HG02642 (cell line): ENCODE data around the gene AXIN1.
"Not testable (repeated sequence)": the region's sequence is repeated elsewhere in the genome, so short reads cannot be mapped to it uniquely, and the experiment has no call there.

Source experiments
- ATAC-seq: cut with Tn5 transposase; IDR thresholded peaks from one replicate; pipeline ENCODE4 v1.9.1; 2021; ENCODE audit warnings: mild to moderate bottlenecking; ENCODE audit not compliant: unreplicated experiment, poor library complexity

AXIN1 gene, protein sequence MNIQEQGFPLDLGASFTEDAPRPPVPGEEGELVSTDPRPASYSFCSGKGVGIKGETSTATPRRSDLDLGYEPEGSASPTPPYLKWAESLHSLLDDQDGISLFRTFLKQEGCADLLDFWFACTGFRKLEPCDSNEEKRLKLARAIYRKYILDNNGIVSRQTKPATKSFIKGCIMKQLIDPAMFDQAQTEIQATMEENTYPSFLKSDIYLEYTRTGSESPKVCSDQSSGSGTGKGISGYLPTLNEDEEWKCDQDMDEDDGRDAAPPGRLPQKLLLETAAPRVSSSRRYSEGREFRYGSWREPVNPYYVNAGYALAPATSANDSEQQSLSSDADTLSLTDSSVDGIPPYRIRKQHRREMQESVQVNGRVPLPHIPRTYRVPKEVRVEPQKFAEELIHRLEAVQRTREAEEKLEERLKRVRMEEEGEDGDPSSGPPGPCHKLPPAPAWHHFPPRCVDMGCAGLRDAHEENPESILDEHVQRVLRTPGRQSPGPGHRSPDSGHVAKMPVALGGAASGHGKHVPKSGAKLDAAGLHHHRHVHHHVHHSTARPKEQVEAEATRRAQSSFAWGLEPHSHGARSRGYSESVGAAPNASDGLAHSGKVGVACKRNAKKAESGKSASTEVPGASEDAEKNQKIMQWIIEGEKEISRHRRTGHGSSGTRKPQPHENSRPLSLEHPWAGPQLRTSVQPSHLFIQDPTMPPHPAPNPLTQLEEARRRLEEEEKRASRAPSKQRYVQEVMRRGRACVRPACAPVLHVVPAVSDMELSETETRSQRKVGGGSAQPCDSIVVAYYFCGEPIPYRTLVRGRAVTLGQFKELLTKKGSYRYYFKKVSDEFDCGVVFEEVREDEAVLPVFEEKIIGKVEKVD

DNA sequence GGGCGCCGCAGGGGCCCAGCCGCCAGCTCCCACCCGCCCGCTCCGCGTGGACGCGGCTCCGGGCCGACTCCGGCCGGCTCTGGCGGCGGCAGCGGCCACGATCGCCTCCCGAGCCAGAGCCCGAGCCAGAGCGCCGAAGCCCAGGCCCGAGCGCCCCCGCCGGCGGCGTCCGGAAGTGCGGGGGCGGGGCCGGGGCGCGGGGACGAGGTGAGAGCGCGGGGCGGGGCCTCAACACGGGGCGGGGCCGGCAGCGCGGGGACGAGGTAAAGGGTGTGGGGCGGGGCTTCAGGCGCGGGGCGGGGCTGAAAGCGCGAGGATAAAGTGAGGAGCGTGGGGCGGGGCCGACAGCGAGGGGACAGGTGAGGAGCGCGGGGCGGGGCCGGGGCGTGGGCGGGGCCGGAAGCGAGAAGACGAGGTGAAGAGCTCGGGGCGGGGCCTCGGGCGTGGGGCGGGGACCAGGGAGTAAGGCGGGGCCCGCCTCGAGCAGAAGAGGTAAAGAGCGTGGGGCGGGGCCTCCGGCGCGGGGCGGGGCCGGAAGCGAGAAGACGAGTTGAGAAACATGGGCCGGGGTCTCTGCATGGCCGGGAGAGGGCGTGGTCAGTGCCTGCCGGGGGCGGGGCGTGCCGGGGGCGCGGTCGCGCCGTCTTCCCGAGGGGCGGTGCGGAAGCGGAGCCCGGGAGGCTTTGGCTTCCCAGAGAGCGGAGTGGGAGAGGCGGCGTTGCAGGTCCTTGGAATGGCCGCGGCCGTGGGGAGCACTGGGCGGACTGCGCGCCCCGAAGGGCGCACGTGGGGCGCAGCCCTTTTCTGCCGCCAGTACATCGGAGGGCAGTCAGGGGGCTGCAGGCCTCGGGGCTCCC, at the start of gene AXIN1:
AXIN1 (minus strand) TSS at position 177 of the 857 bp plus-strand sequence. CDS start 5,698 bp downstream, outside the sequence.
- peak; percentile 65 for ATAC-seq

DNA sequence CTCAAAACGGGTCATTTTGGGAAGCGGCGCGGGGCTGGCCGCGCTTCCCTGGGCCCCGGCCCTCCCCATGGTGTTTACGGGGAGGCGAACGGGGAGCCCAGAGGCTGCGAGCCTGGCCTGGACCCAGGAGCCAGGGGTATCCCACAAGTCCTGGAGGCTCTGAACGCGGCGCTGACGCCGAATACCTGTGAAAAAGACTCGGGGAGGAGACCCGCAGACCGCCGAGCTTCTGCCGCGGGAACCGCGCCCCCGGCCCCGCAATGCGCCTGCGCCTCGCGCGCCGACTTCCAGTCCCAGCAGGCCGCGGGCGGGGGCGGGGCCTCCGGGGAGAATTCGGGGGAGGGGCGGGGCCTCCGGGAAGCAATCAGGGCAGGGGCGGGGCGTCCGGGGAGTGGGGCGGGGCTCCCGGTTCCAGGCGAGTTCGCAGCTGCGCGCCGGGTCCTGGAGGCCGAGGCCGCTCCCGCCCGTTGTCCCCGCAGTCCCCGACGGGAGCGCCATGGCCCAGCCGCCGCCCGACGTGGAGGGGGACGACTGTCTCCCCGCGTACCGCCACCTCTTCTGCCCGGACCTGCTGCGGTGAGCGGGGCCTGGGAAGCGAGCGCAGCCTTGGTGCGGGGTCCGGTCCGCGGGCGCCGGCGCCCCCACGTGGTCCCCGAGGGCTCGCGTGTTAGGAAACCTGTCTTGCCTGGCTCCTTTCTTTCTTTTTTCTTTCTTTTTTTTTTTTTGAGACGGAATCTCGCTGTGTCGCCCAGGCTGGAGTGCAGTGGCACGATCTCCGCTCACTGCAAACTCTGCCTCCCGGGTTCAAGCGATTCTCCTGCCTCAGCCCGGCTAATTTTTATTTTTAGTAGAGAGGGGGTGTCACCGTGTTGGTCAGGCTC, 49.2 kb upstream of the AXIN1 start, which contains the start of gene DECR2:
DECR2 (plus strand) TSS at position 418 of the 881 bp plus-strand sequence; CDS start at position 497, 79 bp downstream.
- peak; percentile 55 for ATAC-seq

DNA sequence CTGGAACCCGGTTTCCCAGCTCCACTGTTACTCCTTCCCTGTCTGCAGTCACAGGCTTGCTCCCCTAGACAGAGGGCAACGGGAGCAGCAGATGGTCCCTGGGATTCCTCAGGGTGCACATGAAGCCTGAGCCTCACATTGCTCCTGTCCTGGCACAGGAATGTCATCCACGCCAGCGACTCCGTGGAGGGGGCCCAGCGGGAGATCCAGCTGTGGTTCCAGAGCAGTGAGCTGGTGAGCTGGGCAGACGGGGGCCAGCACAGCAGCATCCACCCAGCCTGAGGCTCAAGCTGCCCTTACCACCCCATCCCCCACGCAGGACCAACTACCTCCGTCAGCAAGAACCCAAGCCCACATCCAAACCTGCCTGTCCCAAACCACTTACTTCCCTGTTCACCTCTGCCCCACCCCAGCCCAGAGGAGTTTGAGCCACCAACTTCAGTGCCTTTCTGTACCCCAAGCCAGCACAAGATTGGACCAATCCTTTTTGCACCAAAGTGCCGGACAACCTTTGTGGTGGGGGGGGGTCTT, 47.6 kb upstream of the AXIN1 start:
- no peak for ATAC-seq

DNA sequence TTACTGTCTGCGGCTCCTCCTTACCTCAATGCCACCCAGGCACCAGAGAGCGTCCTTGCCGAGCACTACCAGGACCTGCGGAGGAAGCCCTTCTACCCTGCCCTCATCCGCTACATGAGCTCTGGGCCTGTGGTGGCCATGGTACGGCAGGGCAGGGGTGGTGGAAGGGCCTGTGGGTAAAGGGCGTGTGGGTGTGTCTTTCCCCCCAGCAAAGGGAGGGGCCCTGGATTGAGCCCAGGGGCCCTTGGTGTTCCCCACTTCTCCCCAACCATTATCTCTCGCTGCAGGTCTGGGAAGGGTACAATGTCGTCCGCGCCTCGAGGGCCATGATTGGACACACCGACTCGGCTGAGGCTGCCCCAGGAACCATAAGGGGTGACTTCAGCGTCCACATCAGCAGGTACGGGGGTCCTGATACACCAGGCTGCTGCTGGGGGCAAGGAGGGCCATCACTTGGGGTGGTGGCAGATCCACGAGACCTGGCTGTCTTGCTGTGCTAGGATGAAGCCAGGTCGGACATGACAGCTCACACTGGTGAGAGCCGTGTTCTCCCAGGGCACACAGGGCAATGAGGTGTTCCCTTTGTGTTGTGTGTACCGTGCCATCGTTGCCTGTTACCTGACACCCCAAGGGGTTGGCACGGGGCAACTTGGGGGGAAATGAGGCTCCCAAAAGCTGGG, 47.0 kb upstream of the AXIN1 start:
- ATAC-seq = no peak

GRCh38 chr16:398561-399339, 46.2 kb upstream of the AXIN1 start:
- no peak for ATAC-seq

GRCh38 chr16:397736-398332, 45.3 kb upstream of the AXIN1 start:
- no peak for ATAC-seq

DNA sequence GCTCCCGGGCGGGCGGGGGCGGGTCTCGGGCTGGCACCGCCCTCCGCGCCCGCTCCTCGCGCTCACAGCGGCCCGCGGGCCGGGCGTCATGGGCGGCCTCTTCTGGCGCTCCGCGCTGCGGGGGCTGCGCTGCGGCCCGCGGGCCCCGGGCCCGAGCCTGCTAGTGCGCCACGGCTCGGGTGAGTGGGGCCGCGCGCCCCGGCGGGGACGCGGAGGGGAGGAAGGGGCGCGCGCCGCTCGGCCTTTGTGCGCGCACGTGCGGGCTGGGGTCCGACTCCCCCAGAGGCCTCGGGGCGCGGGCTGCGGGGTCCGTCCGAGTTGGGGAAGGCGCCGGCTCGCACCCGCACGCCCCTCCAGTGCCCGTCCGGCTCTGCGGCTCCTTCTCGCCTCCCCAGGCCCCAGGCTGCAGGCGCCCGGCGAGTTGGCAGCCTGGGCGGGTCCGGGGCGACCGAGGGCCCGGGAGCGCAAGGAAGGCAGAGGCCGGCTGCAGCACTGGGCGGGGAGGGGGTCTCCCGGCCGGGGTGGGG, 44.7 kb upstream of the AXIN1 start, which contains the start of gene NME4:
NME4 (plus strand) TSS at position 65 of the 527 bp plus-strand sequence; CDS start at position 89, 24 bp downstream.
- no peak for ATAC-seq

DNA sequence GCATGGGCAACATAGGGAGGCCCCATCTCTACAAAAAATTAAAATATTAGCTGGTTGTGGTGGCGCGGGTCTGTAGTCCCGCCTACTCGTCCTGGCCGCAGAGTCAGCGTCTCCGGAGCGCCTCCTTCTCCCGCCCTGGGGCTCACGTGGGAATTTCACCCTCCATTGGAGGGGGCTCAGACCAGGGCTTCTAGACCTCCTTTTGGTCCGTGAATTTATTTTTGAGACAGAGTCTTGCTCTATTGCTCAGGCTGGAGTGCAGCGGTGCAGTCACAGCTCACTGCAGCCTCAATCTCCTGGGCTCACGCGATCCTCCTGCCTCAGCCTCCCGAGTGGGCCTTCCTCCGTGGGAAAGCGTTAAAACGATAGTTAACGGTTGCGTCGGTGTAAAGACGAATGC, 44.1 kb upstream of the AXIN1 start:
- ATAC-seq = no peak

DNA sequence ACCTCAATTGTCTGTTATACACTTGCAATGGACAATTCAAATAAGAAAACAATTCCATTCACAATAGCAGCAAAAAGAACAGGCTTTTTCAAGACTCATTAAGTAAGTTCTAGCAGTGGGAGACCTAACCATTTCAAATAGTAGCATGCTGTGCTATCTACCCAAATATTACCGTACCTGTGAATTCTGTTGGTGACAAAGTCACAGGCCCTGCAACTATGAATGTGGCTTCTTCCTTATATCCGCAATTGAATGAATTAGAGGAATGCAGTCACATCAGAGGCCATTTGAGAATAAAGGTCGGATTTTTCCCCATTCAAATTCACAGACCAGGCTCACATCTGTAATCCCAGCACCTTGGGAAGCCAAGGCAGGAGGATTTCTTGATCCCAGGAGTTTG, 43.7 kb upstream of the AXIN1 start:
- no peak for ATAC-seq

- ATAC-seq = no peak
Observed at GRCh38 chr16:392450-393030, 40.0 kb upstream of the AXIN1 start.

GRCh38 chr16:391885-392335, 39.4 kb upstream of the AXIN1 start:
- ATAC-seq = no peak

GRCh38 chr16:389352-389751, 36.8 kb upstream of the AXIN1 start:
- no peak for ATAC-seq

DNA sequence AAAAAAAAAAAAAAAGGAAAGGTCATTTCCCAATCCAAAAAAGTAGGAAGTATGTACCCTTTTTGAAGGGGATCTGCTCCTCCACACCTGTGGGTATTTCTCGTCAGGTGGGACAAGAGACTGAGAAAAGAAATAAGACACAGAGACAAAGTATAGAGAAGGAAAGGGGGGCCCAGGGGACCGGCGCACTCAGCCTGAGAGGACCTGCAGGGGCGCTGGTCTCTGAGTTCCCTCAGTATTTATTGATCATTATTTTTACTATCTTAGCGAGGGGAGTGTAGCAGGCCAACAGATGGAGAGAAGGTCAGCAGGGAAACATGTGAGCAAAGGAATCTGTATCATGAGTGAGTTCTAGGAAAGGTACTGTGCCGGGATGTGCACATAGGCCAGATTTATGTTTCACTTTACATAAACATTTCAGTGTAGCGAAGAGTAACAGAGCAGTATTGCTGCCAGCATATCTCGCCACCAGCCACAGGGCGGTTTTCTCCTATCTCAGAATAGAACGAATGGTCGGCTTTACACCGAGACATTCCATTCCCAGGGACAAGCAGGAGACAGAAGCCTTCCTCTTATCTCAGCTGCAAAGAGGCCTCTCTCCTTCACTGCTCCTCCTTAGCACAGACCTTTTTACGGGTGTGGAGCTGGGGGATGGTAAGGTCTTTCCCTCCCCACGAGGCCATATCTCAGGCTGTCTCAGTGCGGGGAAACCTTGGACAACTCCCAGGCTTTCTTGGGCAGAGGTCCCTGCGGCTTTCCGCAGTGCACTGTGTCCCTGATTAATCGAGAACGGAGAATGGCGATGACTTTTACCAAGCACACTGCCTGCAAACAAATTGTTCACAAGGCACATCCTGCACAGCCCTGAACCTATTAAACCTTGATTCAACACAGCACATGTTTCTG, 35.5 kb upstream of the AXIN1 start:
- ATAC-seq = not testable (repeated sequence)

- no peak for ATAC-seq
Observed at GRCh38 chr16:386641-387156, 34.2 kb upstream of the AXIN1 start.

- no peak for ATAC-seq
Observed at GRCh38 chr16:383326-384051, 31.0 kb upstream of the AXIN1 start.
